T-helper 1 cell treated with Interleukin-12 subunit alpha and Interleukin-12 subunit beta and Interleukin-4 antibody, amounts not matched to agents 30 μg/mL and 1 μg/mL, for 36 hours (primary cell): ENCODE results near the gene PARVB.
A peak's percentile ranks its signal among the peaks of the same experiment; 100 is the strongest.
"Not testable (repeated sequence)": the region's sequence is repeated elsewhere in the genome, so short reads cannot be mapped to it uniquely, and the experiment has no call there.

Experiments
- H3K27ac Mint-ChIP-seq: one replicate; pipeline ENCODE4 v1.8.0; 2021; ENCODE audit warnings: mild to moderate bottlenecking, mixed read lengths
- H3K27me3 Mint-ChIP-seq: one replicate; pipeline ENCODE4 v1.8.0; 2021; ENCODE audit warnings: low read depth, mixed read lengths
- H3K36me3 Mint-ChIP-seq: one replicate; pipeline ENCODE4 v1.8.0; 2021; ENCODE audit warnings: low read depth, mixed read lengths
- H3K4me1 Mint-ChIP-seq: one replicate; pipeline ENCODE4 v1.8.0; 2021; ENCODE audit warnings: low read depth, mixed read lengths
- H3K4me3 Mint-ChIP-seq: one replicate; pipeline ENCODE4 v1.8.0; 2021; ENCODE audit warnings: mild to moderate bottlenecking, moderate library complexity, mixed read lengths
- H3K9me3 Mint-ChIP-seq: one replicate; pipeline ENCODE4 v1.8.0; 2021; ENCODE audit warnings: mixed read lengths

Gene PARVB

DNA sequence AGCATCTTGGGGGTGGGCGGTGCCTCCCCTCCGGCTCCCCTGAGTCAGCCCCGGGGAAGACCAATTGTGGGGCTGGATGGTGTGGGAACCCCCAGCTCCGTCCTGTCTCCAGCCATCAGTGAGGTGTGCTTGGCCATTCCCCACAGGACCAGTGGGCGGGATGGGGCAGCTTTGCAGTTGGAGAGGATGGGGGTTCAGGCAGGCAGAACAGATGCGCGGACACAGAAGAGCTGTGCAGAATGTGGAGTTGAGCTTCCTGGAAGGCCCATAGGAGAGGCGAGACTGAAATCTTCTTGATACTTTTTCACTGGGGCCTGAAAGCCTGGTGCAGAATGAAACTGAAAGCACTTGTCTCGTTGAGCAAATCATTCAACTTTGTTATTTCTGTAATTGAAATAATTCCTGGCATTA lies 23.8 kb downstream of the PARVB start:
- no peaks in the 10 kb centered on the region for H3K27me3 Mint-ChIP-seq
- peaks cover 48% of the 10 kb centered on the region for H3K4me1 Mint-ChIP-seq
- H3K27ac Mint-ChIP-seq, result peak overlapping the region; percentile 84
- H3K9me3 Mint-ChIP-seq, result no peaks in the 10 kb centered on the region
- H3K4me3 Mint-ChIP-seq, result peak overlapping the region; percentile 71
- H3K36me3 Mint-ChIP-seq, result peaks cover 6% of the 10 kb centered on the region

DNA sequence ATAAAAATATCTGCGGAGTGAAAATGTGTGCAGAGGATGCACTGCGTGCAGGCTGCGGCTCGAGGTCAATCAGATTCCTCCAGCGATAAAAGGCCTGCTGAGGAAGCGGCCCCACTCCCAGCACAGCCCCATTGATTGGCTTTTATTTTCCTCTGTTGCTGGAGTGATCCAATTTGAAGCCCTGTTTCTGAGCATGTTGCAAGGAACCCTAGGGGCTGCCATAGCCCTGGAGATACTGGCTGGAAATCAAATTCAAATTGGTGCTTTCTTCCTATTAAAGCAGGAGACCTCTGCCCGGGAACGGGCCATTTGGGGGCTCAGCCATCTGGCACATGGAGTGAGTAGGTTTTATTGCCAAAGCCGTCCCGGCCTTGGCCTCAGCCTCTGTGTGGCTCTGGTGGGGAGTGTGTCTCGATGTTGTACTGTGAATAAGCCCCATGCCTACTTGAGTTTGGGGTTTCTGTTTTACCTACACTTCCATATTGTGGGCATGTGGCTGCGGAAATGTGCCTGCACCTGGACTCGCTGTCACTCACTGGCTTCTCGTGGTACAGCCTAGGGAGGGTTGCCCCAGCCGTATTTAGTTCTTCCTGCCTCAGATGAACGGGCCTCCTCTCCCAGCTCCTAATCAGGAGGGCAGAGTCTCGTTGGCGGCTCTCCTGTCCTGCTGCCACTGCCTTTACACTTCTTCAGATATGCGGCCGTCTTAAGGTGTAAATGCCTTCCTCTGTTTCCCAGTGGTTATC lies 25.6 kb downstream of the PARVB start:
- no peak overlapping the region for H3K4me3 Mint-ChIP-seq

DNA sequence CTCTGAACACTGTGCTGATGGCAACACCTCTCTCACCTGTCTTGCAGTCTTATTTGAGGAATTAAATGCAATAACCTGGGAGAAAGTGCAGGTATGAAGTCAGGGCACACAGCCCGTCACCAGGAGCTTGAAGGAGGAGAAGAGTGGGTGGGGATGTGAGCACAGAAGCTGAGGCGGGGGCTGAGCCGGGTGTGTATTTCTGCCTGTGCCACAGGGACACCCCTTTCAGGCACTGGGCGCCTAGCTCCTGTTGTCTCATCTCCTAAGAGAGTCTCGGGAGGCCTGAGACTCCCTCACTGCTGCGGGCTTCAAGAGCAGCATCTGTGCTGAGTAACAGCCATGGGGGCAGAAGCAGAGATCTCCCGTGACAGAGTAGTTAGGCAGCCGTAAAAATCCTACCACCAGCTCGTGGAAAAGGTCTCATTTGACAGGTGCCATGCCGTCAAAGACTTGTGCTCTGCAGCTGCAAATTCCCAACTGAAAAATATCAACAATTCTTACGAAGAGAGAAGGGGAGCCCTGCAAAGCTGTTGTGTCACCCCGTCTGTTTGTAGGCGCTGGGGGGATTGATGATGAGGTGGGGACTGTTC lies 26.8 kb downstream of the PARVB start:
- H3K36me3 Mint-ChIP-seq, result peaks cover 6% of the 10 kb centered on the region
- no peak overlapping the region for H3K4me3 Mint-ChIP-seq
- no peak overlapping the region for H3K27ac Mint-ChIP-seq
- peaks cover 39% of the 10 kb centered on the region for H3K4me1 Mint-ChIP-seq
- no peaks in the 10 kb centered on the region for H3K27me3 Mint-ChIP-seq
- no peaks in the 10 kb centered on the region for H3K9me3 Mint-ChIP-seq

More for the DNA sequence above, 25.6 kb downstream of the PARVB start:
- no peaks in the 10 kb centered on the region for H3K27me3 Mint-ChIP-seq
- no peaks in the 10 kb centered on the region for H3K9me3 Mint-ChIP-seq
- H3K36me3 Mint-ChIP-seq, result peaks cover 6% of the 10 kb centered on the region
- H3K4me1 Mint-ChIP-seq, result peaks cover 46% of the 10 kb centered on the region
- peak overlapping the region; percentile 63 for H3K27ac Mint-ChIP-seq

DNA sequence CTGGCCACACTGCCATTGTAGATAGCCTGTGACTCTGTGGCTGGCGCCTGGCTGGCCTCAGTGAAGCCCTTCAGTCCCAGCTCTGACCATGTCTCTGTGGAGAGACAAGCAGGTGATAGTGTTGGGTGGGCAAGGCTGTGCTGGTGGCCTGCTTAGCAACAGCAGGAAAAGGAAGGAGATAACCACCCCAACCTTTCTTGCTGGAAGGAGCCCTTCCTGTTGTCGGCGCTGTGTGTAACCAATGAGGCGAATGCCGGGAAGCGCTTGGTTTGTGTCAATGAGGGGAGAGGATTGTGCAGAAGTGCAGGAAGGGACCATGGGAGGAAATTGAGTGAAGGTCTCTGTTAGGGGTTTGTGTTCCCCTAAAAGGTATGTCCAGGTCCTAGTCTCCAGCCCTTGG lies 27.3 kb downstream of the PARVB start:
- Mint-ChIP-seq H3K4me3 (no peak overlapping the region), H3K36me3 (peaks cover 6% of the 10 kb centered on the region), H3K27me3 (no peaks in the 10 kb centered on the region), H3K4me1 (peaks cover 39% of the 10 kb centered on the region), H3K9me3 (no peaks in the 10 kb centered on the region), H3K27ac (peak overlapping the region; percentile 1)

DNA sequence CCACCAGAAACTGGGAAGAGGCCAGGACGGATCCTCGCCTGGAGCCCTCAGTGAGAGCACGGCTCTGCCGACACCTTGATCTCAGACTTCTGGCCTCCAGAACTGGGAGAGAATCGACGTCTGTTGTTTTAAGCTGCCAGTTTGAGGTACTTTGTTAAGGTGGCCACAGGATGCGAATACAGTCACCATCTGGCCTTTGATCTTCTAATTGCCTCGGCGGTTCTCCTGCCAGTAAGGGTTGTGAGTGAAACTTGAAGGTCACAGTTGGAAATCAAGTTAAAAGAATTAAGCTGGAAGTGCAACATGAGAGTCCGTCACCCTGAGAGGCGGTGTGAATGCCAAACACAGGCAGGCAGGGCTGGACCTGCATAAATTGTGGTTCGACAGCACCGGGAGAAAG lies 27.9 kb downstream of the PARVB start:
- Mint-ChIP-seq H3K4me3 (no peak overlapping the region), H3K27me3 (no peaks in the 10 kb centered on the region), H3K27ac (no peak overlapping the region), H3K36me3 (peaks cover under 1% of the 10 kb centered on the region), H3K4me1 (peaks cover 35% of the 10 kb centered on the region), H3K9me3 (no peaks in the 10 kb centered on the region)

DNA sequence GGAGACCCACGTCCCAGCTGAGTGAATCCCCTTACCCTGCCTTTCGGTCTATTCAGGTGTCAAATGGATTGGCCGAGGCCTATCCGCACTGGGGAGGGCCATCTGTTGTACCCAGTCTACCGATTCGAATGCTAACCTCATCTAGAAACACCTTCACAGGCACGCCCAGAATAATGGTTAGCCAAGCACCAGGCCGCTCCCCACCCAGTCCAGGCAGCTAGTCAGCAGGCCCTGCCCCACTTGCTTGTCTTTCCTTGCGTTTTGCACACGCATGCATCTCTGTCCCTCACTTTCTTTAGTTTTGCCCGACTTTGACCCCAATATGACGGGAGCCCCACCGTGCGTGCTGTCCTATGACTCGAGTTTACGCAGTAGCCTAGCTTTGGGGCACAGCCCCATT lies 31.7 kb downstream of the PARVB start:
- no peaks in the 10 kb centered on the region for H3K27me3 Mint-ChIP-seq
- H3K27ac Mint-ChIP-seq, result no peak overlapping the region
- no peak overlapping the region for H3K4me3 Mint-ChIP-seq
- H3K4me1 Mint-ChIP-seq, result peaks cover 18% of the 10 kb centered on the region
- H3K9me3 Mint-ChIP-seq, result peaks cover 13% of the 10 kb centered on the region
- peaks cover 11% of the 10 kb centered on the region for H3K36me3 Mint-ChIP-seq

DNA sequence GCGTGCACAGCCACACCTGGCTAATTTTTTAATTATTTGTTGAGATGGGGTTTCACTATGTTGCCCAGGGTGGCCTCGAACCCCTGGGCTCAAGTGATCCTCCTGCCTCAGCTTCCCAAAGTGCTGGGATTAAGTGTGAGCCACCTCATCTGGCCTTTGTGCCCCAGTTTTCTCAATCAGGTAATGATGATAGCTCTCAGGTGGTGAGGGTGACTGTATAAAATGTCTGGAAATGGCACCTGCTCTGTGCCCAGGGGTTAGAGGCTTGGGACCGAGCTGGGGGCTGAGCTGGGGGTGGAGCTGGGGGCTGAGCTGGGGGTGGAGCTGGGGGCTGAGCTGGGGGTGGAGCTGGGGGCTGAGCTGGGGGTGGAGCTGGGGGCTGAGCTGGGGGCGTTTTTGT lies 32.5 kb downstream of the PARVB start:
- not testable (repeated sequence) for H3K27ac Mint-ChIP-seq, H3K27me3 Mint-ChIP-seq

DNA sequence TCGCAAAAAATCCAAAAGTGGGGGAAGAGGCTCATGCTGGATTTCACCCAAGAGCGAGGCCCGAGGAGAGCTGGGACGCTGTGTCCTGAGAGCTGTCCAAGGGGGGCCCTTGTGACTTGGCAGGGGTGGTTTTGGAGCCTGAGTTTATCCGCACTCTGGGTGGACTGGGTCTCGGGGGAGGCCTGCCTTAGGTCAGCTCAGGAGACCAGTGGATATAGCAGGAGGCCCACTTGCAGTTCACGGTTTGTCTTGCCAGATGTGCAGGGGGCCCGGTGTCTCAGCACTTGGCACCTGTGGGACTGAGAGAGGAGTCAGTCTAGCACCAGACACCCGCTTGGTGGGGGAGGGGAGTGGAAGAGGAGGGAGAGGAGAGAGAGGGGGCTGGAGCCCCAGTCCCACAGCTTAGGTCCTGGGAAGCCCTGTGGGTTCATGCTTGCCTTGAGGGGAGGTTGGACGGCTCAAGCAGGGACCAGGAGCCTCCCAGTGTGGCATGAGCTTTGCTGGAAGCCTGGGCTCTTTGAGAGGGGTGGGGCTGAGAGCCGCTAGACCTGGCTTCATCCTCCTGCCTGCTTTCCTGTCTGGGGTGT lies 33.4 kb downstream of the PARVB start:
- H3K4me1 Mint-ChIP-seq, result peaks cover 7% of the 10 kb centered on the region
- H3K27me3 Mint-ChIP-seq, result no peaks in the 10 kb centered on the region
- peaks cover 13% of the 10 kb centered on the region for H3K9me3 Mint-ChIP-seq
- H3K36me3 Mint-ChIP-seq, result peaks cover 11% of the 10 kb centered on the region
- H3K27ac Mint-ChIP-seq, result no peak overlapping the region
- no peak overlapping the region for H3K4me3 Mint-ChIP-seq

More for the DNA sequence above, 32.5 kb downstream of the PARVB start:
- not testable (repeated sequence) for H3K4me1 Mint-ChIP-seq, H3K4me3 Mint-ChIP-seq
- H3K36me3 Mint-ChIP-seq, result peaks cover 11% of the 10 kb centered on the region
- peaks cover 13% of the 10 kb centered on the region for H3K9me3 Mint-ChIP-seq

DNA sequence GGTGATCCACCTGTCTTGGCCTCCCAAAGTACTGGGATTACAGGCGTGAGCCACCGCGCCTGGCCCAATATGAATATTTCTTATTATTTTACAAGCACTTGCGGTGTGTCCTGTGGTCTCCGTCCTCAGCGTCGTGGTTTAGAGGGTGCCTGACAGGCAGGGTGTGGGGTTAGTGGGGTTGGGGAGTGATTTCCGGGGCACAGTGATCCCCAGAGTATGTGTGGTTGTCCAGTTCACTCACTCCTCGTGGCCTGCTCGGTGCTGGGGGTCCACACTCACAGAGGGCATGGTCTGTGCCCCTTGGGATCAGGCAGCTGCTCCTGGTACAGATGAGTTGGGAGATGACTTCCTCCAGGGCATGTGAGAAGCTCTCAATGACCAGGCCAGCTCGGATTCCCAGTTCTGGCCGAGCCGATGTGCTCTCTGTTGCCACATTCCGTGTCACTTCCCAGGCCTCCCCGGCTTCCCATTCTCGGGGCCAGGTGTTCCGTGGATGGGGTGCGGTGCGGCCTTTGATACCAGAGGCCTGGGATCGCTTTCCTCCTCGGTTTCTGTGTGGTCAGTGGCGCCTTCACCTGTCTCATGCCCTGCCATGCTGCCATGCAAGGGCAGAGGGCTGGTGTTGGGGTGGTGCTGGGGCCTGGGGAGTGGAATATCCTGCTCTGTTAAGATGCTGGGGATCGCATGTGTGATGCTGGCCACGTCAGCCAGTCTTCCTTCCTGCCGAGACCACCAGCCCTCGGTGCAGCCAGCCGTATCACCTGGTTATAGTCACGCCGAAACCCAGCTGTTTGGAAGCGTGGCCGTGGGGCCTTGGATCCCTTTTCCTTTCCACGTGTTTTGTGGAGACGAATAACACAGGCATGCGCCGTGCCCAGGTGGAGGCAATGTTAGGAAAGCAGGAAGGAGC lies 39.6 kb downstream of the PARVB start:
- peaks cover 9% of the 10 kb centered on the region for H3K4me1 Mint-ChIP-seq
- H3K4me3 Mint-ChIP-seq, result no peak overlapping the region
- no peak overlapping the region for H3K27ac Mint-ChIP-seq

DNA sequence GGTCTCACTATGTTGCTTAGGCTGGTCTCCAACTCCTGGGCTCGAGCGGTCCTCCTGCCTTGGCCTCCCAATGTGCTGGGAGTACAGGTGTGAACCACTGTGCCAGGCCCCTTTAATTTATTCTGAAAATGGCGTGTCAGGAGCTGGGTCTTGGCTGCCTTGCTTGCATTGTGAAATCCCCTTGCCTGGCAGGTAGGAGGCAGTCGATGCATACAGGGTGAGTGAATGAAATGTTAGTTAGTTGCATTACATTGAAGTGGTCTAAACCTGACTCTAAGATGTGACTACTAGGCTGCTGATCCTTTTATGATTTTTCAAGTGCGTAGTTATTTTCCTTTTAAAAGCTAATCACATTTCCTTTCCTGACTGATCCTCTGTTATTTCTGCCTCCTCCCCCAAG lies 42.9 kb downstream of the PARVB start:
- no peak overlapping the region for H3K27ac Mint-ChIP-seq
- H3K27me3 Mint-ChIP-seq, result no peaks in the 10 kb centered on the region
- peaks cover 5% of the 10 kb centered on the region for H3K4me1 Mint-ChIP-seq
- H3K36me3 Mint-ChIP-seq, result no peaks in the 10 kb centered on the region
- no peak overlapping the region for H3K4me3 Mint-ChIP-seq
- no peaks in the 10 kb centered on the region for H3K9me3 Mint-ChIP-seq

More for the DNA sequence above, 39.6 kb downstream of the PARVB start:
- H3K9me3 Mint-ChIP-seq, result peaks cover 13% of the 10 kb centered on the region
- no peaks in the 10 kb centered on the region for H3K27me3 Mint-ChIP-seq
- H3K36me3 Mint-ChIP-seq, result peaks cover 11% of the 10 kb centered on the region

DNA sequence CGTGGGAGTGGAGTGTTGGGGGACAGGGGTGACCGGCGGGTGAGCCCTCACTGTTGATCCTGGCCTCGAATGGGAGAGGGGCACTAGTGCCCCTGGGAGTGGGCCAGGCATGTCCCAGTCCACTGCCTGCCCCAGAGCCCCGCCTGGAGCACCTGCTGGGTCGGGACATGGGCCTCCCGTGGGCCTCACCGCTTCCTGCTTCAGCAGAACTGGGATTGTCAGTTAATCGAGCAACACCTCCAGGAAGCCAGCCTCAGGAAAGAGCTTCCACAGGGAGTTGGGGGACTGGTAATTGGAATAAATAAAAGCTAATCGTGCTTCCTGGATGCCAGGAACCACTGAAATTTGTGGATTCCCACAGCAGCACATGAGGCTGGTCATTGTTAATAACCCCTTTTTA lies 43.8 kb downstream of the PARVB start:
- Mint-ChIP-seq H3K27ac (no peak overlapping the region), H3K9me3 (no peaks in the 10 kb centered on the region), H3K4me3 (no peak overlapping the region), H3K4me1 (peaks cover 5% of the 10 kb centered on the region), H3K27me3 (no peaks in the 10 kb centered on the region), H3K36me3 (no peaks in the 10 kb centered on the region)

DNA sequence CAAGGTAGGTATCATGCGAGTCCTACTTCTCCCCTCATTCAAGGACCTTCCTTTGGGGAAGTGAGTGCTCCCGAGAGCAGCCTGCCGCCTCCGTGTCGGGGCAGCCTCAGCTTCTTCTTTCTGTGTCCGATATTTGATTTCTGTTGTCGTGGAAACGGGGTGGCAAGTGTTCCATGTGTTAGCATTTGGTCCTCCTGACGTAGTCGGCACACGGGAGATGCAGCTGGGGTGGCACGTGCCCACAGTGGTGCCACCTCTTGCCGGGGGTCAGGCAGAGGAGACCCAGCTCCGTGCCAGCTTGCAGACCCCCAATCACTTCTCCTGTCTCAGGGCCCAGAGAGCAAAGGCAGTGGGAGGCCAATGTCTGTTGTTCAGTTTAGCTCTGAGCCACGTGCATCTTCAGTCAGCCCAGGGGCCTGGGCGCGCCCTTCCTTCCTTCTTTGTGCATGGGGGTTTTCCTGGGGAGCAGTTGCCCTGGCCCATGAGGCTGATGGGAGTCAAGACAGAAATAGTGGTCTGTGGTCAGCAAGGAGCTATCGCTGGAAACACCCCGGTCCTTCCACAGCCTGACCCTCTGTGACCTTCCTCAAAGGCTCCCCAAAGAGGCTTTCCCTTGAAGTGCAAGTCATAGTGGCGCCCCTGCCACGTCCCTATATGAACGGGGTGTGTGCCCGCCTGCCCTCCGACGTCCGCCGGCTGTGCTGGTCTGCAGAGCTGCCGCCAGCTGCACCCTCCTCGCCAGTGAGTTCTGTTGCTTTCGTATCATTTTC lies 44.5 kb downstream of the PARVB start:
- Mint-ChIP-seq H3K9me3 (no peaks in the 10 kb centered on the region), H3K27ac (no peak overlapping the region), H3K4me1 (peaks cover 5% of the 10 kb centered on the region), H3K27me3 (no peaks in the 10 kb centered on the region), H3K36me3 (no peaks in the 10 kb centered on the region), H3K4me3 (peak overlapping the region; percentile 0)

DNA sequence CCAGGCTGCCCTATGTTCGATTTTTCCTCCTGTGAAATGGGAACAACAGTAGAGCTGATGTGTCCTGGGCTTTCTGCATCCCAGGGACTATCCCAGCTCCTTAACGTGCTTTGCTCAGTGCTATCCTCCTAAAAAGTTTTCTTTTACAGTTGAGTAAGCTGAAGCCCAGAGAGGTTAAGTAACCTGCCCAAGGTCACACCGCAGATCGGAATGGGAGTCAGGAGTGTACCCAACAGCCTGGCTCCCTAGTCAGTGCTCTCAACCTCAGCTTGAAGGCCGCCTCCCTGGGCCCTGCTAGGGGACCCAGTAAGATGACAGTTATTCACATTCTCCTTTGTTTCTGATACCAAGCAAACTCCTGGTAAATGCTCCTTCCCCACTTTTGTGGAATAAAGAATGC lies 45.9 kb downstream of the PARVB start:
- no peaks in the 10 kb centered on the region for H3K36me3 Mint-ChIP-seq
- H3K27me3 Mint-ChIP-seq, result no peaks in the 10 kb centered on the region
- no peak overlapping the region for H3K4me3 Mint-ChIP-seq
- peaks cover 5% of the 10 kb centered on the region for H3K4me1 Mint-ChIP-seq
- H3K27ac Mint-ChIP-seq, result no peak overlapping the region
- H3K9me3 Mint-ChIP-seq, result no peaks in the 10 kb centered on the region
